HepG2 (cell line): ENCODE measurements around the gene PTPRD. TPM values are rescaled to one million over a fixed set of nuclear protein-coding genes. Genes with fewer than 3 reads are reported as not detected.

Experiments used
- ATAC-seq: fragments of 200-7000 bp; cut with Tn5 transposase; 3 replicates; pipeline ENCODE4 v1.9.1; 2020; ENCODE audit warnings: mild to moderate bottlenecking, moderate library complexity
- BruUV-seq: library from RNA; stranded (reverse); fragments of 400-500 nt; replicated peaks from 2 replicates; lab custom pipeline; 2021; lab: Mats Ljungman, UMichigan
- CTCF ChIA-PET: fragments of 300-600 bp; formaldehyde crosslinking; extraction: SDS; loops from one replicate; lab custom pipeline; 2021; ENCODE audit warnings: low total read pairs, inconsistent platforms, low intra/inter-chr PET ratio; lab: Yijun Ruan, JAX
- POLR2A ChIA-PET: fragments of 350-600 bp; sonication (Branson Sonifier 250); formaldehyde crosslinking; loops from one replicate; lab custom pipeline; 2020; ENCODE audit warnings: antibody characterized with exemption, inconsistent platforms; lab: Yijun Ruan, JAX
- DNase-seq: peaks from one replicate; pipeline ENCODE4 v3.0.0-alpha.2; 2015; ENCODE audit warnings: low spot score
- FAIRE-seq: peaks from 3 replicates; lab custom pipeline; 2011; peaks lifted over from hg19 to GRCh38; lab: Jason Lieb, UNC
- H2AFZ ChIP-seq: one replicate; pipeline ENCODE4 v1.6.1; 2011; ENCODE audit warnings: low read length, inconsistent platforms
- H3K27ac ChIP-seq: fragments of 300-600 bp; 3 replicates; pipeline ENCODE4 v1.8.0; 2011; ENCODE audit warnings: mixed run types, mild to moderate bottlenecking, mixed read lengths, low read length, inconsistent platforms; ENCODE audit not compliant: insufficient read depth; ENCODE audit errors: extremely low read length
- H3K27me3 ChIP-seq, 2 experiments: fragments of 200-600 bp in 1 of 2; 2 replicates in 1 of 2; 3 replicates in 1 of 2; pipeline versions ENCODE4 v1.6.0 to v1.8.0; 2011; ENCODE audit warnings: low read length in 2 of 2, mild to moderate bottlenecking in 2 of 2, moderate library complexity in 2 of 2, inconsistent platforms in 1 of 2; ENCODE audit not compliant: insufficient read depth in 2 of 2, control insufficient read depth in 1 of 2
- H3K36me3 ChIP-seq, 2 experiments: fragments of 200-600 bp in 1 of 2; replicated peaks in 1 of 2; 2 replicates in 1 of 2; 3 replicates in 1 of 2; pipeline versions ENCODE4 v1.5.1 to v1.8.0; 2011; ENCODE audit warnings: low read length in 2 of 2, inconsistent platforms in 1 of 2; ENCODE audit not compliant: insufficient read depth in 2 of 2, control insufficient read depth in 1 of 2
- H3K4me1 ChIP-seq: 2 replicates; pipeline ENCODE4 v1.5.1; 2012; ENCODE audit warnings: low read length, inconsistent platforms; ENCODE audit not compliant: insufficient read depth
- H3K4me2 ChIP-seq: 2 replicates; pipeline ENCODE4 v1.6.0; 2011; ENCODE audit warnings: low read depth, low read length, inconsistent platforms
- H3K4me3 ChIP-seq, 3 experiments: fragments of 200-600 bp in 1 of 3; sonication (generic), shearing (Covaris generic) in 1 of 3; replicated peaks in 1 of 3; 2 replicates each; pipeline ENCODE4 v1.5.1; 2011 to 2016; ENCODE audit warnings: low read length in 3 of 3, inconsistent platforms in 2 of 3, low read depth in 2 of 3, mild to moderate bottlenecking in 2 of 3, control low read depth in 1 of 3, mixed read lengths in 1 of 3; ENCODE audit not compliant: insufficient read depth in 1 of 3
- H3K79me2 ChIP-seq: one replicate; pipeline ENCODE4 v1.6.1; 2011; ENCODE audit warnings: low read length, inconsistent platforms; ENCODE audit not compliant: insufficient read depth
- H3K9ac ChIP-seq: 2 replicates; pipeline ENCODE4 v1.6.0; 2011; ENCODE audit warnings: mild to moderate bottlenecking, low read depth, low read length, inconsistent platforms; ENCODE audit not compliant: insufficient read depth
- H3K9me3 ChIP-seq: 2 replicates; pipeline ENCODE4 v1.5.1; 2012; ENCODE audit warnings: mild to moderate bottlenecking, low read length
- H4K20me1 ChIP-seq: 2 replicates; pipeline ENCODE4 v1.6.0; 2011; ENCODE audit warnings: inconsistent platforms, mild to moderate bottlenecking, low read length, moderate library complexity; ENCODE audit not compliant: insufficient read depth
- ERF ChIP-seq: IDR thresholded peaks from 2 replicates; pipeline ENCODE4 v1.6.1; 2018; ENCODE audit warnings: missing biosample characterization, missing genetic modification reagents
- IKZF5 ChIP-seq: IDR thresholded peaks from 2 replicates; pipeline ENCODE4 v1.6.1; 2018; ENCODE audit warnings: missing genetic modification reagents, mild to moderate bottlenecking, missing compliant biosample characterization
- MED1 ChIP-seq: sonication (generic); formaldehyde crosslinking; IDR thresholded peaks from 2 replicates; pipeline ENCODE4 v1.4.0; 2020; ENCODE audit warnings: missing genetic modification reagents
- NFYC ChIP-seq: IDR thresholded peaks from 2 replicates; pipeline ENCODE4 v1.6.1; 2016; ENCODE audit warnings: missing genetic modification reagents, missing compliant biosample characterization
- PHF8 ChIP-seq: sonication (generic); formaldehyde crosslinking; IDR thresholded peaks from 2 replicates; pipeline ENCODE4 v1.5.0; 2020; ENCODE audit warnings: missing genetic modification reagents
- ZFYVE20 ChIP-seq: sonication (generic); formaldehyde crosslinking; IDR thresholded peaks from 2 replicates; pipeline ENCODE4 v1.8.0; 2023; ENCODE audit warnings: low read depth, mild to moderate bottlenecking, moderate library complexity, missing genetic modification reagents, borderline replicate concordance
- ZNF484 ChIP-seq: sonication (generic); formaldehyde crosslinking; IDR thresholded peaks from 2 replicates; pipeline ENCODE4 v1.5.1; 2020; ENCODE audit warnings: mild to moderate bottlenecking, low read depth, missing genetic modification reagents, borderline replicate concordance
- ZNF691 ChIP-seq: sonication (generic); formaldehyde crosslinking; IDR thresholded peaks from 2 replicates; pipeline ENCODE4 v1.4.0; 2020; ENCODE audit warnings: missing genetic modification reagents, low read depth, mild to moderate bottlenecking, borderline replicate concordance
- WGBS: methylation state at CpG from one replicate; pipeline ENCODE4 v1.1.6; 2017; ENCODE audit warnings: low lambda C conversion rate; 5-methylcytosine and 5-hydroxymethylcytosine counted together
- in situ Hi-C: cut with HindIII; loops from 2 replicates; pipeline ENCODE4 v1.10.0; 2017; ENCODE audit warnings: low pct_unique_long_range_greater_than_20kb; ENCODE audit not compliant: extremely low pct_ligation_motif_present
- intact Hi-C: fragments of 100-400 bp; cut with micrococcal nuclease; formaldehyde crosslinking; loops from one replicate; pipeline ENCODE4 v1.10.0; 2022; ENCODE audit not compliant: unreplicated experiment
- polyA plus RNA-seq, 8 experiments: library from polyadenylated mRNA; depleted of rRNA in 3 of 8; stranded (reverse) in 7 of 8; unstranded in 1 of 8; fragments of >200 nt; fragmentation: Illumina TruSeq in 4 of 8; extraction: Trizol in 4 of 8; gene quantifications; 2 replicates each; pipeline versions ENCODE4 v1.2.1 to v1.2.3, GENCODE V29; 2011 to 2016; ENCODE audit warnings: low read depth in 4 of 8, missing spikeins in 1 of 8, mixed read lengths in 1 of 8; ENCODE audit not compliant: insufficient read depth in 1 of 8
- total RNA-seq, 5 experiments: library from RNA; depleted of rRNA; stranded (reverse); fragments of >200 nt; fragmentation: Illumina TruSeq; extraction: Trizol; gene quantifications; 2 replicates each; pipeline ENCODE4 v1.2.3, GENCODE V29; 2016; ENCODE audit warnings: low read depth in 1 of 5

PTPRD gene
- total and polyA plus RNA-seq, 2 of the 13 experiments (the other 11 are each of a cell fraction or from before 2014, with no cell fraction given) = 0.05 TPM; not detected in 1

GRCh38 chr9:8730618-8731017 lies 1882.2 kb downstream of the PTPRD start:
- Histone ChIP-seq H2AFZ (no peak overlapping the region), H3K9me3 (no peaks in the 10 kb centered on the region), H3K4me2 (no peak overlapping the region), H3K79me2 (no peaks in the 10 kb centered on the region), H3K9ac (no peak overlapping the region), H3K27ac (no peak overlapping the region), H4K20me1 (no peaks in the 10 kb centered on the region), H3K36me3 (no peaks in the 10 kb centered on the region), H3K4me1 (no peaks in the 10 kb centered on the region), H3K4me3 (no peak overlapping the region), H3K27me3 (no peaks in the 10 kb centered on the region)
- ChIA-PET CTCF (no interaction called here), POLR2A (no interaction called here)
- in situ Hi-C loops = no loop called here
- DNase-seq (no peak), FAIRE-seq (no peak), ATAC-seq (no peak)
- TF ChIP-seq MED1 = no peak
- no peak for TF ChIP-seq ZNF691 (CRISPR knock-in tag)
- no peak for TF ChIP-seq ZFYVE20 (CRISPR knock-in tag)
- no peak for TF ChIP-seq IKZF5
- no peak for TF ChIP-seq ERF
- TF ChIP-seq PHF8 (CRISPR knock-in tag) = no peak
- no peak for TF ChIP-seq ZNF484 (CRISPR knock-in tag)
- TF ChIP-seq NFYC (CRISPR knock-in tag) = no peak
- intact Hi-C loops = no loop called here
- no TSS peak for BruUV-seq
- WGBS = 18% methylated on average over 7 of the region's 7 CpGs
